Upper lobe of right lung (tissue), 1 donor: ENCODE measurements around the gene SCAMP4. TPM values are rescaled to one million over a fixed set of nuclear protein-coding genes. Genes with fewer than 3 reads are reported as not detected.

Experiments used
- ATAC-seq: fragments of 200-7000 bp; cut with Tn5 transposase; one replicate; pipeline ENCODE4 v1.9.1; 2020; ENCODE audit warnings: mild to moderate bottlenecking, moderate library complexity
- DNase-seq: peaks from one replicate; pipeline ENCODE4 v3.0.0-alpha.2; 2020
- H3K27ac ChIP-seq: fragments of 200-600 bp; one replicate; pipeline ENCODE4 v1.8.0; 2022
- H3K27me3 ChIP-seq: fragments of 200-600 bp; one replicate; pipeline ENCODE4 v1.8.0; 2022; ENCODE audit warnings: mild to moderate bottlenecking
- H3K36me3 ChIP-seq: fragments of 200-600 bp; one replicate; pipeline ENCODE4 v1.8.0; 2022
- H3K4me1 ChIP-seq: fragments of 200-600 bp; one replicate; pipeline ENCODE4 v1.8.0; 2022
- H3K4me3 ChIP-seq: fragments of 200-600 bp; one replicate; pipeline ENCODE4 v1.8.0; 2022; ENCODE audit warnings: mild to moderate bottlenecking
- H3K9me3 ChIP-seq: fragments of 200-600 bp; one replicate; pipeline ENCODE4 v1.8.0; 2022
- CTCF ChIP-seq: fragments of 200-600 bp; IDR thresholded peaks from one replicate; pipeline ENCODE4 v1.8.0; 2022; ENCODE audit warnings: antibody characterized with exemption
- intact Hi-C: fragments of 100-400 bp; cut with DNase I; formaldehyde crosslinking; loops from one replicate; pipeline ENCODE4 v1.11.0; 2022
- total RNA-seq: library from RNA; stranded (reverse); fragmentation: NEBNext Ultra II Directional; extraction: Animal tissue kit (Norgen Biotek cat#: 25700); gene quantifications from one replicate; pipeline ENCODE4 v1.2.1, GENCODE V29; 2021
- donor health status: DM: no; HTN: yes; CAD: no; lungs with severe emphysema.

SCAMP4 gene
- total RNA-seq, 1 donor from 2014 or later: 73.2 TPM

DNA sequence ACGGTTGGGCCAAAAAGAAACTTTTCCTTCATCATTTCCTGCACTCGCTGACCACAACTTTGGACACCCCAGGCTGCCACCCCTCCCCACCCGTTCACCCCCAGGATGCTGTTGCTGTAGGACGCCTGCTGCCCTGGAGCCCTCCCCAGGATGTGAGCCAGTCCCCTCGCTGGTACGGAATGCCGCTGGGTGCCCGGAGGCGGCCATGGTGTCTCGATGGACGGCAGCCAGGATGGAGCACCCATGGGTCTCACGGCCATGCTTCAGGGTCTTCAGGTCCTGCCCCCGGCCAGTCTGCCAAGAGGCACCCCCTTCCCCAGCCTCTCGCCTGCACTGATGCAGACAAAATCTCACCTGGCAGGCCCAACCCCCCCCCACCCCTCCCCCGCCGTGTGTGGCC lies 20.3 kb downstream of the SCAMP4 start:
- ATAC-seq: no peak
- no peak for TF ChIP-seq CTCF
- Histone ChIP-seq H3K9me3 (no peaks in the 10 kb centered on the region), H3K27me3 (no peaks in the 10 kb centered on the region), H3K4me1 (peaks cover 8% of the 10 kb centered on the region), H3K36me3 (peaks cover 29% of the 10 kb centered on the region), H3K4me3 (no peak overlapping the region), H3K27ac (no peak overlapping the region)
- intact Hi-C loops: no loop called here
- DNase-seq: no peak

DNA sequence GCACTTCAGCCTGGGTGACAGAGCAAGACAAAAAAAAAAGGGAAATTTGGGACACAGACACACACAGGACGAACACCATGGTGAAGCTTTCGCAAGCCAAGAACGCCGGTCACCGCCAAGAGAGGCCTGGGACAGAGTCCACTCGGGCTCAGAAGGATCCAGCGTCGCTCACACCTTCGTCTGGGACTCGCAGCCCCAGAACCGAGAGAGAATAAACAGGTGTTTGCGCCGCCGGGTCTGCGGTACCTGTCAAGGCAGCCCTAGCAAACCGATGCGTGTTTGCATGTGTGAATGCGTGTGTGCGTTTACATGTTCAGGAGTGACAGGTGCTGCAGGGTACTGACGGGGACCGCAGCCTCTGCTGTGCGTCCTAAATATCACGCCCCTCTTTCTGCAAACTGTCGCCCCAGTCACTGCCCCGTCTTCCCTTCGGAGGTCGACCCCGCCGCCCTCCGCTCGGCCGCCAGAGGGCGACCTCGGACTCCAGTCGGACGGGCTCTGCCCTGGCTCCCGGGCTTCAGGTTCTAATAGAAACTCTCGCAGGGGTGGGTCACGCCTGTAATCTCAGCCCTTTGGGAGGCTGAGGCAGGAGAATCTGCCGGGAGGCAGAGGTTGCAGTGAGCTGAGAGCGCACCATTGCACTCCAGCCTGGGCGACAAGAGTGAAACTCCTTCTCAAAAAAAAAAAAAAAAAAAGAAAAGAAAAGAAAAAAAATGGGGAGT lies 24.0 kb downstream of the SCAMP4 start:
- H3K27ac ChIP-seq: no peak overlapping the region
- peaks cover 8% of the 10 kb centered on the region for H3K4me1 ChIP-seq
- TF ChIP-seq CTCF: peak; percentile 93
- ATAC-seq (peak; percentile 95), DNase-seq (peak; percentile 91)
- peaks cover 9% of the 10 kb centered on the region for H3K36me3 ChIP-seq
- intact Hi-C loops: no loop called here
- no peaks in the 10 kb centered on the region for H3K9me3 ChIP-seq
- H3K4me3 ChIP-seq: peak overlapping the region; percentile 37
- H3K27me3 ChIP-seq: no peaks in the 10 kb centered on the region

DNA sequence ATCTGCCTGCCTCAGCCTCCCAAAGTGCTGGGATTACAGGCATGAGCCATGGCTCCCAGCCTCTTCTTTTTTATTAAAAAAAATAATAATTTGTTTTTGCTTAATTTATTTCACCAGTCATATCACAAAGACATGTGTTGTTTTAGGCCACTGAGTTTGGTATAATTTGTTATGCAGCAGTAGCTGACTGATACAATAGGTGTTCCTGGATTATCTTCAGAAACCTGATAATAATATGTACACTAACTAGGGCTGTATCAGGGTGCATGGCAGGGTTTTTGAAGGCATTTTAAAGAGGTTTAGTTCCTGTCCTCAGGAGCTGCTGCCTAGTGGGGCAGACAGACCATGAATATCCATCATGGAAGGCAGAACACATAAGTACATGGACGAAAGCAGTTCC lies 26.2 kb downstream of the SCAMP4 start:
- TF ChIP-seq CTCF: no peak
- peaks cover 8% of the 10 kb centered on the region for H3K4me1 ChIP-seq
- DNase-seq: no peak
- H3K9me3 ChIP-seq: no peaks in the 10 kb centered on the region
- no peaks in the 10 kb centered on the region for H3K27me3 ChIP-seq
- no peak for ATAC-seq
- H3K4me3 ChIP-seq: no peak overlapping the region
- no peaks in the 10 kb centered on the region for H3K36me3 ChIP-seq
- no peak overlapping the region for H3K27ac ChIP-seq
- intact Hi-C loops: no loop called here

DNA sequence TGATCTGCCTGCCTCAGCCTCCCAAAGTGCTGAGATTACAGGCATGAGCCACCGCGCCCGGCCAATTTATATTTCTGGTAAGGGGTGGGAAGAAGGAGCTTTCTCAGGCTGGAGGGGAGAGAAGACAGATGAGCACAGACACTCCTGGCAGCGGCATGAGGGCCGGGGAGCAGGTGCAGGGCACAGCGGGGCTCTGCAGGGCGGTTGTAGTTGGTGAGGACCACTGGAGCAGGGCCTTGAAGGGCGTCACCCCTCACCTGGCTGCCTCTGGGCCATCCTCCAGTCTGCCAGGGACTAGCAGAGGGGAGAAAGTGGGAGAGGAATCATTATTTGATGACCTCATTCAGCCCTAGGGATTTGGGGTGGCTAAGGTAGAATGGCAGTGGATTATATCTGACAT lies 27.2 kb downstream of the SCAMP4 start:
- Histone ChIP-seq H3K27ac (no peak overlapping the region), H3K4me3 (no peak overlapping the region), H3K36me3 (no peaks in the 10 kb centered on the region), H3K27me3 (no peaks in the 10 kb centered on the region), H3K4me1 (peaks cover 8% of the 10 kb centered on the region), H3K9me3 (no peaks in the 10 kb centered on the region)
- TF ChIP-seq CTCF: no peak
- DNase-seq (no peak), ATAC-seq (no peak)
- intact Hi-C loops: no loop called here

DNA sequence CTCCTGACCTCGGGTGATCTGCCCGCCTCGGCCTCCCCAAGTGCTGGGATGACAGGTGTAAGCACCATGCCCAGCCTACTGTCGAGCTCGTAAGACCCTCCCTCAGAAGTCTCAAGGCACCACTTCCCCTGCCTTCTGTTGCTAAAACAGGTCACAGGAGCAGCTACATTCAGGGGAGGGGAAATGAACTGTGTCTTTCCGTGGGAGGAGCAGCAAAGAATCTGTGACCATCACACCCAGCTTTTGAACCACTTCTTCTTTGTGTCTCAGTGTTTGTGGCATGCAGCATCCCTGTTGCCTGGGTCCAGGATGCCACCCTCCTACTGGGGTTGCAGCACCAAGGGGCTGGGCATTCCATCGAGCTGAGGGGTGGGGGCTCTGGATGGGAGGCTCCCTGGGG lies 28.0 kb downstream of the SCAMP4 start:
- Histone ChIP-seq H3K27me3 (no peaks in the 10 kb centered on the region), H3K9me3 (no peaks in the 10 kb centered on the region)

More for the DNA sequence above, 28.0 kb downstream of the SCAMP4 start:
- Histone ChIP-seq H3K4me3 (no peak overlapping the region), H3K4me1 (peaks cover 8% of the 10 kb centered on the region), H3K36me3 (no peaks in the 10 kb centered on the region), H3K27ac (no peak overlapping the region)
- ATAC-seq: no peak
- intact Hi-C loops: no loop called here
- no peak for TF ChIP-seq CTCF
- no peak for DNase-seq
